IPS DF 6.9 (cell line): Measurements from ENCODE around the gene MEA1.
"Not testable (repeated sequence)": the region's sequence is repeated elsewhere in the genome, so short reads cannot be mapped to it uniquely, and the experiment has no call there.

Source experiments
- DNase-seq: peaks from one replicate; pipeline ENCODE4 v3.0.0-alpha.2; 2013; ENCODE audit warnings: low read depth, low spot score
- H3K27ac ChIP-seq: one replicate; pipeline ENCODE4 v1.5.1; 2013; ENCODE audit warnings: low read length, control low read depth
- H3K27me3 ChIP-seq: 2 replicates; pipeline ENCODE4 v1.6.1; 2013; ENCODE audit warnings: mild to moderate bottlenecking, low read length; ENCODE audit not compliant: control insufficient read depth, insufficient read depth
- H3K36me3 ChIP-seq: 2 replicates; pipeline ENCODE4 v1.6.1; 2013; ENCODE audit warnings: low read length; ENCODE audit not compliant: control insufficient read depth, insufficient read depth
- H3K4me1 ChIP-seq: 2 replicates; pipeline ENCODE4 v1.6.1; 2013; ENCODE audit warnings: low read length; ENCODE audit not compliant: control insufficient read depth, insufficient read depth
- H3K4me3 ChIP-seq: 2 replicates; pipeline ENCODE4 v1.5.1; 2013; ENCODE audit warnings: mild to moderate bottlenecking, low read length
- H3K9me3 ChIP-seq: 2 replicates; pipeline ENCODE4 v1.6.1; 2013; ENCODE audit warnings: low read length, inconsistent platforms; ENCODE audit not compliant: control insufficient read depth, insufficient read depth
- WGBS: extraction: QIAGEN DNeasy Blood & Tissue Kit; methylation state at CpG from one replicate; pipeline ENCODE4 v1.1.7; 2013; ENCODE audit warnings: mixed read lengths, missing lambda C conversion rate; ENCODE audit not compliant: insufficient read length, insufficient coverage; 5-methylcytosine and 5-hydroxymethylcytosine counted together

The MEA1 gene

DNA sequence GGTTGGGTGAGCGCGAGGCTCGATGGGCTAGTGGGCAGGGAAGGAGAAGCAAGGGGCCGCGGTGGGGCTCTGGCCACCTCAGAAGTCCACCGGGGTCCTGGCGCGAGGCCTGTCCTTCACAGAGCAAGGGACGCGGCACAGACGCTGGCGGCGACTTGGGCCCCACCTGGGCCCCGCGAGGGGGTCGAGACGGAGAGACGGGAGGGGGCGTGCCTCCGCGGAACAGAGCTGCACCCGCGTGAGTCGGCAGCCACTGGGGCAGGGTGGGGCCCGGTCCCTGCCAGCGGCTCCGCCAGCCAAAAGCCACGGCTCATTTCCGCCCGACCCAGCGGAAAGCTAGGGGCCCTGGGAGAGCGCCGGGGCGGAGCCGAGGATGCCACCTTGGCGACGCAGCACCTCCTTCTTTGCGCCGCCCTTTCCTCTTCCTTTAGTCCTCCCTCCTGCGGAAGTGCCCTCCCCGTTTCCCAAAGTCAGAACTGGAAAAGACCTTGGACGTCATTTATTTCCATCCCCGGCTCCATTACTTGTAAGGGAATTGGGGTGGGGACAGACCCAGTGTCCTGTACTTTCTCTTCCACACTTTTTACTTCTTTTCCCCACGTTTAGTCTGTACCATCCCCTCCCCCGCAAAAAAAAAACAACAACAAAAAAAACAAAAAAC lies 39.9 kb upstream of the MEA1 start, which contains the start of gene CUL7:
Gene CUL7, minus strand, starts transcription at position 307 of the 661 bp plus-strand sequence. CDS start 1,063 bp downstream, outside the sequence.
- Histone ChIP-seq H3K27ac (no peak within 1 kb of the TSS), H3K27me3 (no peaks in the 10 kb centered on the region), H3K4me1 (0 out of 2 replicates have a peak, but pooled peaks cover 1% of the 10 kb centered on the region), H3K4me3 (peak within 1 kb of the TSS; percentile 53; the same call in 1 of the 2 replicates), H3K36me3 (peaks cover 12% of the 10 kb centered on the region), H3K9me3 (no peaks in the 10 kb centered on the region)
- 100% methylated on average over 1 of the region's 45 CpGs for WGBS
- DNase-seq = peak; percentile 66

DNA sequence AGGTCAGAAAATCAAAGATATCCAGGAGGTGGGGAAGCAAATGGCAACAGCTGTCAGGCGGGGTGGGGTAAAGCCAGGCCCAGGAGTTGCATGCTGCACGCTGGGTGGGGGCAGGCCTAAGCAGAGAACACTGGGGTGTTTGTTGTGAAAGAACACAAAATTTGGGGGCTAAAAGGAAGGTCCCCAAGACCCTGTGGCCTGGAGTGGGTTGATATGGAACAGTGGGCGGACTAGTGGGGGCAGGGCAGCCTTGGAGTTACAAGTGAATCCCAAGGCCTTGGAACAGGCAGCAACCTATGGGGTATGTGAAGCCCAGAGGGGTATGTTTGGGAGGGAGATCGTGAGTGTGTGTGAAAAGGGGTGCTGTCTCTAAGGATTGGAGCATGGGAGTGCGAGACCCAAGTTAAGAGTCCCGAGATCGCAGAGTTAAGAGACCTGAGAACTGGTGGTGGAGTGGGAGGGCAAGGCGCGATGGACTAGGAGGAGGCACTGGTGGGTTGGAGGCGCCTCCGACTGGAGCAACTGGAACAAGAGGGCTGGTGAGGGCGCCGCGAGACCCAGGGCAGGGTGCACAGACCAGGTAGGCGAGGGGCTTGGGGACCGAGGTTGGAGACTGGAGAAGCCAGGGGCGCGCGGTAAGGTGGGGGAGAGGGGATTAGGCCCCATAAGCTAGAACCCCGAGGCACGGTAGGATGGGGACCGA lies 39.2 kb upstream of the MEA1 start:
- no peak overlapping the region for H3K27ac ChIP-seq
- DNase-seq = no peak
- H3K36me3 ChIP-seq = peaks cover 12% of the 10 kb centered on the region
- WGBS = no CpG with 5 or more reads among the region's 22 CpGs
- no peaks in the 10 kb centered on the region for H3K9me3 ChIP-seq
- H3K4me1 ChIP-seq = 0 out of 2 replicates have a peak, but pooled peaks cover 1% of the 10 kb centered on the region
- H3K27me3 ChIP-seq = no peaks in the 10 kb centered on the region
- H3K4me3 ChIP-seq = peak overlapping the region; percentile 53; the same call in 1 of the 2 replicates

DNA sequence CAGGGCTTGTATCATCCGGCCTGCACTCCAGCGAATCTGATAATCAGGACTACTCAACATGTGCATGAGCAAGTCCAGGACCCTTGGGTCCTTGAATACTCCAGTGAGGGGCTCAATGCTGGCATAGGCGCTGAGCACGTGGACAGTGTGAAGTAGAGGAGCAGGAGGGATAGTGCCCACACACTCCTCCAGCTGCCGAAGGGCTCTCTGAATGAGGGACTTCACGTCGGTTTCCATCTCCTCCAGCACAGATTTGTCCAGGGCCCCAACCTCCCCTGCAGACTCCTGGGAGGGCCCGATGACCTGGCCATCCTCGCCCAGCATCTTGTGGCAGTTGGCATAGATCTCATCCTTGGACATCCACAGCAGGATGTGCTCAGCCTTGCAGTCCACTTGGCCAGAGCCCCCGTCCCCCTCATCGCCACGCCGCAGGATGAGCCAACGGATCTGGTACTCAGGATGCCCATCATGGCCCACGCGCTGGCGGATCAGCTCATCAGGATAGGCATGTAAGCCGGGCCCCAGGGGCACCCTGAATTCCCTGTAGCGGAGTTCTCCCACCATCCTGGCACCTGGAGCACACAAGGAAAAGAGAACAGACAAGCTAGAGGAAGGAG lies 38.6 kb upstream of the MEA1 start:
- no CpG with 5 or more reads among the region's 19 CpGs for WGBS
- Histone ChIP-seq H3K27ac (no peak overlapping the region), H3K4me1 (0 out of 2 replicates have a peak, but pooled peaks cover 1% of the 10 kb centered on the region), H3K27me3 (no peaks in the 10 kb centered on the region), H3K9me3 (no peaks in the 10 kb centered on the region), H3K36me3 (peaks cover 12% of the 10 kb centered on the region), H3K4me3 (no peak overlapping the region)
- DNase-seq = no peak

DNA sequence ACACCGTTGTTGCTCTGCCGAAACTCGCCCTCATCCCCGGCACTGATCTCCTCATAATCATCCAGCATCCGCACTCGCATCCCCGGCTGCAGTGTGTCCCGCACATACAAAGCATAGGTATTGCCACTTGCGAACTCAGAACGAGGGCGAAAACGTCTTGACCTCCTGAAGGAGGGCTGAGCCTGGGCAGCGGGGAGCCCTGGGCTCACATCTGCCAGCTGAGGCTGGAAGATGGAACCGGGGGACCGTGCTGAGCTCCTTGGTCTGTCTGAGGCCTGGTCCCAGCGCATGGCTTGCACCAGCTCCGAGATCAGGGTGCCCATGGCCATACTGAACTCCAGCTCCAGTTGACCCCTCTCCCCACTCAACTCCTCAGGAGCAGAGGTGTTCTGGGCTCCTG lies 37.2 kb upstream of the MEA1 start:
- Histone ChIP-seq H3K27ac (no peak overlapping the region), H3K27me3 (no peaks in the 10 kb centered on the region), H3K36me3 (peaks cover 11% of the 10 kb centered on the region), H3K9me3 (no peaks in the 10 kb centered on the region), H3K4me1 (0 out of 2 replicates have a peak, but pooled peaks cover 1% of the 10 kb centered on the region), H3K4me3 (no peak overlapping the region)
- no CpG with 5 or more reads among the region's 17 CpGs for WGBS
- no peak for DNase-seq

DNA sequence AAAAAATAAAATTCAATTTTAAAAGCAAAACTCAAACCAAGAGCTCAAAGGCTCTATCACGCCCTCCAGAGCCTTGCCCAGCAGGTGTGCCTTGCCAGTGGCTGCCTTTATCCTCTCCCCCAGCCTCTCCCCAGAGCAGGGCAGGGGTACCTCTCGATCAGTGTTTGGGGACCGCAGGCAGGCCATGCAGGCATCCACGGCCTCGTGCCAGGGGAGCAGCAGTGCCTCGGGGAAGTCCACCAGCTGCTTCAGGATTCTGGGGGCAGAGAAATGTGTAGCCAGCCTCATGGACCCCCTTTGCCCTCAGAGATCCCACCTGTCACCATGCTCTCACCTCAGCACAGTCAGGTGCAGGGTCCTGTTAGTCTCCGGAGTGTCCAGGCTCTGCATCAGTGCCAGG lies 34.3 kb upstream of the MEA1 start:
- no peak for DNase-seq
- 0 out of 2 replicates have a peak, but pooled peaks cover 1% of the 10 kb centered on the region for H3K4me1 ChIP-seq
- no peaks in the 10 kb centered on the region for H3K9me3 ChIP-seq
- H3K36me3 ChIP-seq = peaks cover 15% of the 10 kb centered on the region
- no peak overlapping the region for H3K27ac ChIP-seq
- no peak overlapping the region for H3K4me3 ChIP-seq
- H3K27me3 ChIP-seq = no peaks in the 10 kb centered on the region
- WGBS = no CpG with 5 or more reads among the region's 7 CpGs

DNA sequence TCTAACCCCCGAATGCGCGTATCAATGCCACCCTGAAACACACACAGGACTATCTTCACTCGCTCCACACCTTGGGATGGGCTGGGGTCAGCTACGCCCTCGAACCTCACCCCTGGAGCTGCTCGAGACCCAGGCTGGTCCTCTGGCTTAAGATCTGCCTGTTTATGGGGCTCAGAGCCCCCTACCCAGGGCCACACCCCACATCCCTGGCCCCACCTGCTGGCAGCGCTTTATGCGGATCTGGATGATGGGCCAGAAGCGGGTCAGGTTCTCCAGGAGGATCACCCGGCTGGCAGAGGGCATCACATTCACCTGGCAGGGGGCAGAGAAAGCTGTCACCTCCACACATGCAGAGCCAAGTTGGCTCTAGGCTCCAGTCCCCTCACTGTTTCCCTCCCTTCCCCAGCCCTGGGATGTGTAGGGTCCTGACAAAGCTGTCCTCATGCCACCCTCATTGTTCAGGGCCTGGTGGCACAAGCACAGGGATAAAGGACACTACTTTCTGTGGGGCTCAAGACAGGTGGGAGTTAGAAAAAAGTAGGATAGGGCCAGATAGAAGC lies 31.7 kb upstream of the MEA1 start:
- Histone ChIP-seq H3K4me1 (no peaks in the 10 kb centered on the region), H3K27ac (no peak overlapping the region), H3K27me3 (no peaks in the 10 kb centered on the region), H3K9me3 (no peaks in the 10 kb centered on the region), H3K4me3 (no peak overlapping the region), H3K36me3 (peaks cover 14% of the 10 kb centered on the region)
- no CpG with 5 or more reads among the region's 11 CpGs for WGBS
- DNase-seq = no peak

DNA sequence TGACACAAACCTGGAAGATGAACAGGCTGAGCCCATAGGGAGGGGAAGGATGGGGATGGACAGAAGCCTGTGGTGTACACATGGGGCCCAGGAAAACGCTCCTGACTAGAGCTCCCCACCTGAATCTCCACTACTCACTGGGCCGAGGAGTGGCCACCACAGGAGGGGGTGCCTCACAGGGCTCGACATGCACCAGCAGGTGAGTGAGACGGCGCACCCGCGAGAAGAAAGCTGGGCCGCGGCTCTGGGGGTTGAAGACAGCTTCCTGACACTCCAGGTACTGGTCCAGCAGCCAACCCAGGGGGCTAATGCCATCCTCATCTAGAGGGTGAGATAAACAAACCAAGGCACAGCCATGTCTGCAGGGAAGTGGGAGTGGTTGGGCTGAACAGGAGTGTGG lies 29.6 kb upstream of the MEA1 start:
- no peak overlapping the region for H3K27ac ChIP-seq
- H3K36me3 ChIP-seq = peaks cover 16% of the 10 kb centered on the region
- no CpG with 5 or more reads among the region's 9 CpGs for WGBS
- H3K27me3 ChIP-seq = no peaks in the 10 kb centered on the region
- no peak for DNase-seq
- no peak overlapping the region for H3K4me3 ChIP-seq
- H3K4me1 ChIP-seq = no peaks in the 10 kb centered on the region
- no peaks in the 10 kb centered on the region for H3K9me3 ChIP-seq

DNA sequence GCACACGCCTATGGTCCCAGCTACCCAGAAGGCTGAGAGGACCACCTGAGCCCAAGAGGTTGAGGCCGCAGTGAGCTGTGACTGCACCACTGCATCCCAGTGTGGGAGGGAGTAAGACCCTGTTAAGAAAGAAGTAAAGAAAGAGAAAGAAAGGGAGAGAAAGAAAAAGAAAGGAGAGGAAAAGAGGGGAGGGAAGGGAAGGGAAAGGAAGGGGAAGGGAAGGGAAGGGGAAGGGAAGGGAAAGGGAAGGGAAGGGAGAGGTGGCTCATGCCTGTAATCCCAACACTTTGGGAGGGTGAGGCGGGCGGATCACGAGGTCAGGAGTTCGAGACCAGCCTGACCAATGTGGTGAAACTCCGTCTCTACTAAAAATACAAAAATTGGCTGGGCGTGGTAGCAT lies 27.7 kb upstream of the MEA1 start:
- not testable (repeated sequence) for H3K27ac ChIP-seq, H3K27me3 ChIP-seq, H3K4me3 ChIP-seq, H3K9me3 ChIP-seq, H3K4me1 ChIP-seq, DNase-seq
- no CpG with 5 or more reads among the region's 8 CpGs for WGBS
- H3K36me3 ChIP-seq = peaks cover 21% of the 10 kb centered on the region

DNA sequence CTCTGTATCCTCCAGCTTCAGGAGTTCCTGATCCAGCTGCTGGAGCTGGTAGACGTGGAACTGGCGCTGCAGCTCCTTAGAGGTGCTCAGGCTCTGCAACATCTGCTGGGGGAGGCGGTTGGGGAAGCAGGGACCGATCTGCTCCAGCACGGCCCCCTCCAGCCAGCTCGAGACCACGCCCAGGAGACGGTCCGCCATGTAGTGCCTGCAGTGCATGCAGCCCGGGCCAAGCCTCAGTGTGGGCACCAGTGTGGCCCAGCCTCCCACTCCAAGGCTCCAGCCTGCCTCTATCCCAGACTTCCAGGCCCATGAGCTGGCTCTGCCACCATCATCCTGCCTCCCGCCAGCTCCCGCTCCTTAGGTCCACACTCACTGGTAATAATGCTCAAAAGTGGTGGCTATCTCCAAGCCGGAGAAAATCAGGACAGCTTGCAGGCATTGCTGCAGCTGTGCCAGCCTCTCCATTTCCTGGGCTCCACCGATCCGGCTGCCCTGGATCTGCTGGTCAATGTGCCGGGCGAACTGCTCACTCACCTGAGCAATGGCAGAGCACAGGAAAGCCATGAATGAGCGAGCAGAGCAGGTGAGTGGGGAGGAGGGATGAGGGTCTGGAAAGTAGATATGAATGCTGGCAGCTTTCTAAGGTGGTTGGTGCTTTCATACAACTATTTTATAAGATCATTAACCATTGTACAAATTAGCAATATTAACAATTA lies 27.0 kb upstream of the MEA1 start:
- H3K4me1 ChIP-seq = no peaks in the 10 kb centered on the region
- H3K9me3 ChIP-seq = no peaks in the 10 kb centered on the region
- H3K27ac ChIP-seq = no peak overlapping the region
- peaks cover 18% of the 10 kb centered on the region for H3K36me3 ChIP-seq
- no peak overlapping the region; the same call in 1 of the 2 replicates for H3K4me3 ChIP-seq
- H3K27me3 ChIP-seq = no peaks in the 10 kb centered on the region
- WGBS = no CpG with 5 or more reads among the region's 18 CpGs
- DNase-seq = no peak

DNA sequence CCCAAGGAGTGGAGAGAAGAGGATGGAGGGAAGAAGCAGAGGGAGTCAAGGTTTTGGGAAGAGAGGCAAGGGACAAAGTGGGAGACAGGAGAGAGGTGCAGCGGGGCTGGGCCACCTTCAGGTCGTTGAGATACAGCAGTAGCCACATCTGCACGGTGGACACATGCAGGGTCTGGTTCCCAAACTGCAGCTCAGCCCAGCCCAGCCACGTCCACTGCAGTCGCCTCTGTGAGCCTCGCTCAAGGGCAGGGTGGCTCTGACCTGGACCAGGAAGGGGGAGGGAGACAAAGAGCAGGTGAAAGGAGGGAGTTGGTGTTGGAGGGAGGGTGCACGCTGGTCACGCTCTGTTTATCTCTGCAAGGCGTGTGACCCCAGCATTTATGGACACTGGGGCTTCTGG lies 25.0 kb upstream of the MEA1 start:
- Histone ChIP-seq H3K27ac (no peak overlapping the region), H3K4me3 (no peak overlapping the region), H3K27me3 (no peaks in the 10 kb centered on the region), H3K36me3 (peaks cover 18% of the 10 kb centered on the region), H3K4me1 (no peaks in the 10 kb centered on the region), H3K9me3 (no peaks in the 10 kb centered on the region)
- WGBS = no CpG with 5 or more reads among the region's 9 CpGs
- no peak for DNase-seq
